GM12865 (cell line): Measurements from ENCODE around the gene WDR33.
A peak's percentile ranks its signal among the peaks of the same experiment; 100 is the strongest.

Source experiments
- DNase-seq: peaks from one replicate; pipeline ENCODE4 v3.0.0; 2010; ENCODE audit warnings: low read depth
- H3K4me3 ChIP-seq: 2 replicates; pipeline ENCODE4 v1.5.1; 2011; ENCODE audit warnings: mild to moderate bottlenecking, low read depth, low read length, control low read depth
- TF ChIP-seq, protein P1 (sequence below): IDR thresholded peaks from 2 replicates; pipeline ENCODE4 v1.5.1; 2011; ENCODE audit warnings: low read length, control low read depth, low read depth, inconsistent platforms; ENCODE audit not compliant: insufficient read depth; ENCODE audit errors: missing control alignments

The WDR33 gene

GRCh38 chr2:127707890-127708648, 102.9 kb downstream of the WDR33 start:
- TF ChIP-seq, protein P1, sequence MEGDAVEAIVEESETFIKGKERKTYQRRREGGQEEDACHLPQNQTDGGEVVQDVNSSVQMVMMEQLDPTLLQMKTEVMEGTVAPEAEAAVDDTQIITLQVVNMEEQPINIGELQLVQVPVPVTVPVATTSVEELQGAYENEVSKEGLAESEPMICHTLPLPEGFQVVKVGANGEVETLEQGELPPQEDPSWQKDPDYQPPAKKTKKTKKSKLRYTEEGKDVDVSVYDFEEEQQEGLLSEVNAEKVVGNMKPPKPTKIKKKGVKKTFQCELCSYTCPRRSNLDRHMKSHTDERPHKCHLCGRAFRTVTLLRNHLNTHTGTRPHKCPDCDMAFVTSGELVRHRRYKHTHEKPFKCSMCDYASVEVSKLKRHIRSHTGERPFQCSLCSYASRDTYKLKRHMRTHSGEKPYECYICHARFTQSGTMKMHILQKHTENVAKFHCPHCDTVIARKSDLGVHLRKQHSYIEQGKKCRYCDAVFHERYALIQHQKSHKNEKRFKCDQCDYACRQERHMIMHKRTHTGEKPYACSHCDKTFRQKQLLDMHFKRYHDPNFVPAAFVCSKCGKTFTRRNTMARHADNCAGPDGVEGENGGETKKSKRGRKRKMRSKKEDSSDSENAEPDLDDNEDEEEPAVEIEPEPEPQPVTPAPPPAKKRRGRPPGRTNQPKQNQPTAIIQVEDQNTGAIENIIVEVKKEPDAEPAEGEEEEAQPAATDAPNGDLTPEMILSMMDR, result no peak
- H3K4me3 ChIP-seq, result no peak overlapping the region
- DNase-seq, result no peak

DNA sequence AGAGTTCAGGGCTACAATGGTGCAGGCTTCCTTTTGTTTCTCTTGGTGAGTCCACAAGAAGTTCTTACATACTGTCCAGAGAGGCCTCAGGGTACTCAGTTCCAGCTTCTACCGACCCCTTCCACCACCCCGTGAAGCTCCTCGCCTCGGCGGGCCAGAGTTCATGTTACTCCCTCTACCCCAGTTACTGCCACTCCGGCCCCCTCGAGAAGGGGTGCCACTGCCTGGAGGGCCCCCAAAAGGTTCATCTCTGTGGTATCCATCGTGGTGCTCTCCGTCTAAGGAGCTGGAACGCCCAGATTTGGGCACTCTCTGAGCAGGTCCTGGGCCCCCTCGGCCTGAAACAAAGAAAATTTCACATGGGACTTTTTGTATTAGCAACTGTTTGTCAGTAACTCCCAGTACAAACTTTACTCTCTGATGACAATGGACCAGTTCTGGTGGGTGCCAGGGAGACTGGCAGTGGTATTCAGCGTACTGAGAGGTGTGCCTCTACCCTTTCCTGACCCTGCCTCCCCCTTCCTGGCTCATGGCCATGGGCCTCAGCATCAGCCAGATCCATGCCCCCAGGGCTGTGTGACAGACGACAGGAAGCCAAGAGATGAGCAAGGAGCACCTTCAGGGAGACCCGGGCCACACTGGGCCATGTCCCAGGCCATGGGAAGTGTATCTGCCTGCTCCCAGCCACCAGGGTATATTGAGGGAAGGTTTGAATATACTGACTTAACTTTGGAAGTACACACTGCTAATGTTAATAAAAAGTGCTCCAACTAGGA, 104.6 kb downstream of the WDR33 start:
- no peak overlapping the region for H3K4me3 ChIP-seq
- no peak for DNase-seq
- TF ChIP-seq, protein P1, result no peak

DNA sequence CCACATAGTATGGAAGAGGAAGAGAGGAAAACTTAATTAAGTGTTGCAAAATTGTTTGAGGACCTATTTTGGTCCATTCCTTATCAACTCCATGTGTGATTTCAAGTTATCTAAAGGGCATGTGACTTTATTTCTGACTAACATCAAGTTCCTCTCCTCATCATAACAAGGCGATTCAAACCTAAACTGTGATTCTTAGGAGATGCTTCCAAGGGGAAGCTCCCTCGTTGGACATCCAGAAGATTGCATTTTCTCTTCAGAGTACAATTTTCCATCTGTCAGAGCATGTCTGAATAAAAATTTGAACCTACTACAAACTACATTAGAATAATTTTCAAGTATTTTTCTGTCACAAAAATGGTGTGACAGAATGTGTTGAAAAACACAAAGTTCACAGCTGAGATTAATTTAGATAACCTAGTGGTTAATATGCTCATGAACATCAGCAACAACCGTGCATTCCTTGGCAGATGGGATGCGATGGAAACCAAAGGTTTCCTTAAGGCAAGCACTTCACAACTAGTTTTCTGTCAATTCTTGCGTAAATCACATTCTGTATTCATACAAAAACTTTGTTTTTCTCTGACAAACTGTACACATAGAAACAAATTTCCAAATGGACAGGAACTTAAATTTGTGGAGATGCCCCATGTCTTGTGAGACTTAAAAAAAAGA, 105.4 kb downstream of the WDR33 start:
- TF ChIP-seq, protein P1, result no peak
- no peak overlapping the region for H3K4me3 ChIP-seq
- DNase-seq, result no peak

DNA sequence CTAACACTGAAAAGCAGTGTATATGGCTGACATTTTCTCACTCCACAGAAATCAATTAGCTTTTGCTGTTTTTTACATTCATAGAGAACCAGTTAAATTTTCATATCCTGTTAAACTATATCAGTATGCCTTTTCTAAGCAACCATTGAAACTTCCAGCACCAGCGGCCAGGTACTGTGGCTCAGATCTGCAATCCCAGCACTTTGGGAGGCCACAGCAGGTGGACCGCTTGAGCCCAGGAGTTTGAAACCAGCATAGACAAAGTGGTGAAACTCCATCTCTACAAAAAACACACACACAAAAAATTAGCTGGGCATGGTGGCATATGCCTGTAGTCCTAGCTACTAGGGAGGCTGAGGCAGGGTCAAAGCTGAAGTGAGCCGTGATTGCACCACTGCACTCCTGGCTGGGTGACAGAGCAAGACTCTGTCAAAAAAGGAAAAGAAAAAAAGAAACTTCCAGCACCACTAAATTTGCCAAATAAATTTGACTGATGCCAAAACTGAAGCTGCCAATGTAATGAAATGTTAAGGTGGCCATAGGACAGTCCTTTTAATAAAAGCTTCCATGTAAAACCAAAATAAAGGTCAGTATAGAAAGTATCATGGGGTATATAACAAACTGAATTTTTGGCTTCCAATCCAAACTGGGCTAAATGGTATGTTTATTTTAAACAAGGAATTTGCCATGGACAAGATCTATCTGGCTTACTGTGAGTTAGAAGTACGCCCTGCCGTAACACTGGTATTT, 106.2 kb downstream of the WDR33 start:
- DNase-seq, result no peak
- TF ChIP-seq, protein P1, result no peak
- H3K4me3 ChIP-seq, result no peak overlapping the region

- H3K4me3 ChIP-seq, result no peak overlapping the region; the same call in 1 of the 2 replicates
- DNase-seq, result no peak
- TF ChIP-seq, protein P1, result no peak
These were observed 107.7 kb downstream of the WDR33 start for GRCh38 chr2:127703282-127703681.

- TF ChIP-seq, protein P1, result no peak
- peak overlapping the region; percentile 73 for H3K4me3 ChIP-seq
These were observed 108.5 kb downstream of the WDR33 start for GRCh38 chr2:127702395-127703009.

More at GRCh38 chr2:127702395-127703009, 108.5 kb downstream of the WDR33 start:
- no peak for DNase-seq
